ENCODE data around the gene TRIP11.

TRIP11 gene

DNA sequence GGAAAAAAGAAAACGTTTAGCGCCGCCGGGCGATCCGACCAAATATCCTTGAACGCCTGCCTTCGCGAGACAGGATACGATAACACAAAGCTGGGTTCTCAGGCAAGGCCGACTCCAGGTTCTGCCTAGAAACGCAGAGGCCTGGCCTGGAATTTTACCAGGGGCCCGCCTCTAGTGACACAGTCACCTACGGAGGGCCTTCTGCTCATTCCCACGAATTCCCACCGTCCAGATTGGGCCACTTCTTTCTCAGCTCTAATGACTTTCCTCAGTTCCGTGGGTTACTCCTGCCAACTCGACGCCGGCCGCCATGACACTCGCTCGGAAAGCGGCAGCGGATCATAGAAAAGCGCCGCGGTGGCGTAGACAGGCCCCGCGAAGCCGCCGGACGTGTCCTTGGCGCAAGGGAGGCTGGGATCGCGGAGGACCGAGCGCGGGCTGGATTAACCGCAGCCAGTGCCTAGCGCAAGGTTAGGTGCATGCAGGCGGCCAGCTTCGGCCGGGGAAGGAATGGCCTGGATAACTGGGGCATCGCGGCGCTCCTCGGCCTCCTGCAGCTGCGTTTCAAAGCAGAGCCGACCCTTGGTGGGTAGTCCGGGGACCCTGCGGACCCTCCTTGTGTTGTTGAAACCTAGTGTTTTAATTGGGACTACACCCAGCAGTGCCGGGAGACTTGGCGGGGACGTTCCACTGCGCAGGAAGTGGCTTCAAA, at the start of gene TRIP11:
Gene TRIP11, minus strand, starts transcription at position 341 of the 712 bp plus-strand sequence. CDS start 374 bp downstream, outside the sequence.
- peak within 1 kb of the TSS; percentile 97 for H2AFZ ChIP-seq (ENCODE audit: low read length)
- H3K27me3 ChIP-seq (ENCODE audit: insufficient read depth, low read length, poor library complexity, severe bottlenecking): no peaks in the 10 kb centered on the region
- H3K79me2 ChIP-seq (ENCODE audit: insufficient read depth, low read length): peaks cover 58% of the 10 kb centered on the region

DNA sequence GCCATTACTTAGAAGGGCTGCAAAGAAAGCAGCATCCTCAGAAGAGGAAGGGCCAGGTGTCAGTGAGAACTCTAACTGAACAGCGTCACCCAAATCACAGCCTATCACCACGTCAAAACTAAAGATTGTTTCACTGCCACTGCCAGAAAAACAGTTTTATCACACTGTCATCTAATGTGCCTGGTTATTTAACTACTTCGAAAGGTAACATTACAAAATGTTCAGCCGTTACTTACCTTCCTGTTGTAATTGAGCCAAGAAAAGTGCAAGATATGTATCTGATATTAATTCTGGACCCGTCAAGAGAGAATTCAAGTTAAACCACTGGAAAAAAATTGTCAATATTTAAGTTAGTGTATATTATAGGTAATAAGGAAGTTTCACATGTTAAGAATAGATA, 48.6 kb upstream of the TRIP11 start:
- H3K9me2 ChIP-seq (replicated peaks; ENCODE audit: low read depth, low read length): no peaks in the 10 kb centered on the region
- no peaks in the 10 kb centered on the region for H3K4me1 ChIP-seq (ENCODE audit: insufficient read depth, low read length, poor library complexity, severe bottlenecking)
- H3K79me2 ChIP-seq (ENCODE audit: insufficient read depth, low read length): no peaks in the 10 kb centered on the region
- H2AFZ ChIP-seq (ENCODE audit: low read length): no peak overlapping the region
- H4K20me1 ChIP-seq (ENCODE audit: insufficient read depth, low read length, poor library complexity, severe bottlenecking): no peaks in the 10 kb centered on the region
- no peaks in the 10 kb centered on the region for H3K9me3 ChIP-seq (ENCODE audit: insufficient read depth, low read depth, low read length)
- no peak overlapping the region for H3K4me2 ChIP-seq (ENCODE audit: low read depth, low read length, poor library complexity, severe bottlenecking)
- H3K36me3 ChIP-seq (ENCODE audit: insufficient read depth, low read length): peaks cover 69% of the 10 kb centered on the region
- no peaks in the 10 kb centered on the region for H3K27me3 ChIP-seq (ENCODE audit: insufficient read depth, low read length, poor library complexity, severe bottlenecking)
- no peak overlapping the region for H3K9ac ChIP-seq (ENCODE audit: low read depth, low read length, poor library complexity, severe bottlenecking)
- no peaks in the 10 kb centered on the region for H3F3A ChIP-seq (ENCODE audit: low read depth)
- no peak for TF ChIP-seq EZH2phosphoT487 (IDR thresholded peaks at IDR 0.05; ENCODE audit: borderline replicate concordance)
- TF ChIP-seq, protein P1, sequence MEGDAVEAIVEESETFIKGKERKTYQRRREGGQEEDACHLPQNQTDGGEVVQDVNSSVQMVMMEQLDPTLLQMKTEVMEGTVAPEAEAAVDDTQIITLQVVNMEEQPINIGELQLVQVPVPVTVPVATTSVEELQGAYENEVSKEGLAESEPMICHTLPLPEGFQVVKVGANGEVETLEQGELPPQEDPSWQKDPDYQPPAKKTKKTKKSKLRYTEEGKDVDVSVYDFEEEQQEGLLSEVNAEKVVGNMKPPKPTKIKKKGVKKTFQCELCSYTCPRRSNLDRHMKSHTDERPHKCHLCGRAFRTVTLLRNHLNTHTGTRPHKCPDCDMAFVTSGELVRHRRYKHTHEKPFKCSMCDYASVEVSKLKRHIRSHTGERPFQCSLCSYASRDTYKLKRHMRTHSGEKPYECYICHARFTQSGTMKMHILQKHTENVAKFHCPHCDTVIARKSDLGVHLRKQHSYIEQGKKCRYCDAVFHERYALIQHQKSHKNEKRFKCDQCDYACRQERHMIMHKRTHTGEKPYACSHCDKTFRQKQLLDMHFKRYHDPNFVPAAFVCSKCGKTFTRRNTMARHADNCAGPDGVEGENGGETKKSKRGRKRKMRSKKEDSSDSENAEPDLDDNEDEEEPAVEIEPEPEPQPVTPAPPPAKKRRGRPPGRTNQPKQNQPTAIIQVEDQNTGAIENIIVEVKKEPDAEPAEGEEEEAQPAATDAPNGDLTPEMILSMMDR (conservative IDR thresholded peaks at IDR 0.05; ENCODE audit: low read length): no peak
- H3K4me3 ChIP-seq (ENCODE audit: low read length, poor library complexity, severe bottlenecking): no peak overlapping the region

More for the DNA sequence above, at the start of gene TRIP11:
- H3K36me3 ChIP-seq (ENCODE audit: insufficient read depth, low read length): no peaks in the 10 kb centered on the region
- H3K9me3 ChIP-seq (ENCODE audit: insufficient read depth, low read depth, low read length): no peaks in the 10 kb centered on the region
- H3K9me2 ChIP-seq (replicated peaks; ENCODE audit: low read depth, low read length): no peaks in the 10 kb centered on the region
- H3K4me2 ChIP-seq (ENCODE audit: low read depth, low read length, poor library complexity, severe bottlenecking): peak within 1 kb of the TSS; percentile 91
- H3K9ac ChIP-seq (ENCODE audit: low read depth, low read length, poor library complexity, severe bottlenecking): peak within 1 kb of the TSS; percentile 95
- H3K4me1 ChIP-seq (ENCODE audit: insufficient read depth, low read length, poor library complexity, severe bottlenecking): peaks cover 32% of the 10 kb centered on the region
- H3K4me3 ChIP-seq (ENCODE audit: low read length, poor library complexity, severe bottlenecking): peak within 1 kb of the TSS; percentile 91
- TF ChIP-seq, protein P1 (conservative IDR thresholded peaks at IDR 0.05; ENCODE audit: low read length): no peak
- TF ChIP-seq EZH2phosphoT487 (IDR thresholded peaks at IDR 0.05; ENCODE audit: borderline replicate concordance): no peak
- peaks cover 30% of the 10 kb centered on the region for H4K20me1 ChIP-seq (ENCODE audit: insufficient read depth, low read length, poor library complexity, severe bottlenecking)
- H3F3A ChIP-seq (ENCODE audit: low read depth): no peaks in the 10 kb centered on the region

DNA sequence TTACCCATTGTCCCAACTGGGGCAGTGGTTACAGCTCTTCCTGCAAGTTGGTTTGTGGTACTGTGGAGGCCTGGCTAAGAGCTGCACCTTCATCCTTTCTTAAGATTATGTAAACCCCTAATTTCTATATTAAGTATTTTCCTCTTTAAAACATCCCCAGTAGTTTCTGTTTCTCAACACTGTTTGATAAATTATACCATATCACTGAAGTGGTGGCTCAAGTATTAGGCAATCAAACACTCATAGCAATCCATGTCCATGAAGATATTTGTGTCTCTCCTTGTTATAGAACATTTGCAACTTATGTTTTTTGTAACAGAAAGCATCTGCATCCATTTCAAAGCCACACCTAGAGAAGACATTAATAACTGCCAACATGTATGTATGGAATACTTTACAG, 34.7 kb upstream of the TRIP11 start:
- Histone ChIP-seq H3K9me2 (replicated peaks; ENCODE audit: low read depth, low read length) (no peaks in the 10 kb centered on the region), H3K4me3 (ENCODE audit: low read length, poor library complexity, severe bottlenecking) (no peak overlapping the region), H2AFZ (ENCODE audit: low read length) (no peak overlapping the region)

More for the DNA sequence above, 34.7 kb upstream of the TRIP11 start:
- Histone ChIP-seq H3K9me3 (ENCODE audit: insufficient read depth, low read depth, low read length) (no peaks in the 10 kb centered on the region), H3K4me2 (ENCODE audit: low read depth, low read length, poor library complexity, severe bottlenecking) (no peak overlapping the region), H3K27me3 (ENCODE audit: insufficient read depth, low read length, poor library complexity, severe bottlenecking) (no peaks in the 10 kb centered on the region), H3K36me3 (ENCODE audit: insufficient read depth, low read length) (peaks cover 60% of the 10 kb centered on the region), H3K9ac (ENCODE audit: low read depth, low read length, poor library complexity, severe bottlenecking) (no peak overlapping the region), H3K4me1 (ENCODE audit: insufficient read depth, low read length, poor library complexity, severe bottlenecking) (no peaks in the 10 kb centered on the region), H3F3A (ENCODE audit: low read depth) (no peaks in the 10 kb centered on the region; the same call in 1 of the 2 replicates), H4K20me1 (ENCODE audit: insufficient read depth, low read length, poor library complexity, severe bottlenecking) (no peaks in the 10 kb centered on the region), H3K79me2 (ENCODE audit: insufficient read depth, low read length) (no peaks in the 10 kb centered on the region)
- TF ChIP-seq, protein P1 (conservative IDR thresholded peaks at IDR 0.05; ENCODE audit: low read length): no peak
- no peak for TF ChIP-seq EZH2phosphoT487 (IDR thresholded peaks at IDR 0.05; ENCODE audit: borderline replicate concordance)
